Neural cell (in vitro differentiated cells): ENCODE results near the gene SNCA. TPM values are rescaled to one million over a fixed set of nuclear protein-coding genes. Genes with fewer than 3 reads are reported as not detected.

Experiments
- H2AFZ ChIP-seq: fragments of 200-600, 300-800 bp; sonication (generic), shearing (Covaris generic); 2 replicates; pipeline ENCODE4 v1.6.0; 2014; ENCODE audit warnings: low read depth, mild to moderate bottlenecking, antibody characterized with exemption, low read length, moderate library complexity
- H3F3A ChIP-seq: fragments of 200-600 bp; shearing (Covaris generic); 2 replicates; pipeline ENCODE4 v1.6.1; 2016; ENCODE audit warnings: mild to moderate bottlenecking, moderate library complexity, mixed read lengths, antibody characterized with exemption, low read length; ENCODE audit not compliant: insufficient read depth, poor library complexity, severe bottlenecking
- H3K27ac ChIP-seq: fragments of 200-600, 300-800 bp; sonication (generic), shearing (Covaris generic); 2 replicates; pipeline ENCODE4 v1.5.1; 2014; ENCODE audit warnings: mild to moderate bottlenecking, low read length, moderate library complexity
- H3K27me3 ChIP-seq: fragments of 300-800, 200-600 bp; sonication (generic), shearing (Covaris generic); 2 replicates; pipeline ENCODE4 v1.6.0; 2014; ENCODE audit warnings: mild to moderate bottlenecking, low read depth, low read length, moderate library complexity; ENCODE audit not compliant: insufficient read depth
- H3K36me3 ChIP-seq: fragments of 300-800, 200-600 bp; sonication (generic), shearing (Covaris generic); 2 replicates; pipeline ENCODE4 v1.5.1; 2014; ENCODE audit warnings: mild to moderate bottlenecking, antibody characterized with exemption, low read length, moderate library complexity; ENCODE audit not compliant: insufficient read depth
- H3K4me2 ChIP-seq: fragments of 300-800, 200-600 bp; sonication (generic), shearing (Covaris generic); 2 replicates; pipeline ENCODE4 v1.6.0; 2014; ENCODE audit warnings: mild to moderate bottlenecking, low read length
- H3K4me3 ChIP-seq: fragments of 300-800, 200-600 bp; sonication (generic), shearing (Covaris generic); 2 replicates; pipeline ENCODE4 v1.5.1; 2014; ENCODE audit warnings: mild to moderate bottlenecking, low read length, moderate library complexity
- H3K79me2 ChIP-seq: fragments of 200-600 bp; shearing (Covaris generic); replicated peaks from 2 replicates; pipeline ENCODE4 v1.6.0; 2014; ENCODE audit warnings: mild to moderate bottlenecking, low read length, moderate library complexity; ENCODE audit not compliant: insufficient read depth
- H3K9ac ChIP-seq: fragments of 300-800, 200-600 bp; sonication (generic), shearing (Covaris generic); 2 replicates; pipeline ENCODE4 v1.6.1; 2016; ENCODE audit warnings: mild to moderate bottlenecking, low read length, mixed read lengths
- H3K9me2 ChIP-seq: fragments of 200-600 bp; shearing (Covaris generic); 2 replicates; pipeline ENCODE4 v1.6.1; 2016; ENCODE audit warnings: mild to moderate bottlenecking, low read length, mixed read lengths; ENCODE audit not compliant: insufficient read depth
- H3K9me3 ChIP-seq: fragments of 200-600, 300-800 bp; sonication (generic), shearing (Covaris generic); 2 replicates; pipeline ENCODE4 v1.6.1; 2016; ENCODE audit warnings: mild to moderate bottlenecking, mixed run types, low read length, moderate library complexity, mixed read lengths
- H4K20me1 ChIP-seq: fragments of 200-600 bp; shearing (Covaris generic); 2 replicates; pipeline ENCODE4 v1.6.1; 2016; ENCODE audit warnings: mild to moderate bottlenecking, mixed run types; ENCODE audit not compliant: insufficient read depth
- CTCF ChIP-seq: fragments of 450-650 bp; IDR thresholded peaks from 2 replicates; pipeline ENCODE4 v1.5.1; 2014; ENCODE audit warnings: antibody characterized with exemption, mild to moderate bottlenecking, moderate library complexity; ENCODE audit not compliant: poor library complexity, severe bottlenecking
- EP300 ChIP-seq: fragments of 450-650 bp; conservative IDR thresholded peaks from 2 replicates; pipeline ENCODE4 v1.6.1; 2014; ENCODE audit warnings: antibody characterized with exemption, mild to moderate bottlenecking, moderate library complexity; ENCODE audit not compliant: poor library complexity, severe bottlenecking
- EZH2 ChIP-seq: fragments of 200-600, 300-800 bp; shearing (Covaris generic), sonication (generic); IDR thresholded peaks from 2 replicates; pipeline ENCODE4 v1.6.1; 2014; ENCODE audit warnings: antibody characterized with exemption, low read length, borderline replicate concordance, mild to moderate bottlenecking; ENCODE audit not compliant: insufficient read depth, poor library complexity, severe bottlenecking
- MXI1 ChIP-seq: fragments of 450-650 bp; conservative IDR thresholded peaks from 2 replicates; pipeline ENCODE4 v1.6.1; 2014; ENCODE audit warnings: antibody characterized with exemption, mild to moderate bottlenecking; ENCODE audit not compliant: poor library complexity, severe bottlenecking
- POLR2AphosphoS5 ChIP-seq: IDR thresholded peaks from 2 replicates; pipeline ENCODE4 v1.6.1; 2012
- RAD21 ChIP-seq: fragments of 450-650 bp; conservative IDR thresholded peaks from 2 replicates; pipeline ENCODE4 v1.6.1; 2014; ENCODE audit warnings: antibody characterized with exemption, mild to moderate bottlenecking, moderate library complexity
- REST ChIP-seq: IDR thresholded peaks from 2 replicates; pipeline ENCODE4 v1.6.1; 2012; ENCODE audit warnings: borderline replicate concordance
- SMC3 ChIP-seq: fragments of 450-650 bp; conservative IDR thresholded peaks from 2 replicates; pipeline ENCODE4 v1.6.1; 2014; ENCODE audit warnings: antibody characterized with exemption, mild to moderate bottlenecking, moderate library complexity; ENCODE audit not compliant: poor library complexity
- TAF1 ChIP-seq: IDR thresholded peaks from 2 replicates; pipeline ENCODE4 v1.6.1; 2012; ENCODE audit warnings: low read depth
- polyA plus RNA-seq: library from polyadenylated mRNA; depleted of rRNA; stranded (reverse); fragments of >200 nt; gene quantifications from 2 replicates; pipeline ENCODE4 v1.2.3, GENCODE V29; 2014

The SNCA gene
- polyA plus RNA-seq, 1 donor from 2014 or later, result 66.1 TPM

DNA sequence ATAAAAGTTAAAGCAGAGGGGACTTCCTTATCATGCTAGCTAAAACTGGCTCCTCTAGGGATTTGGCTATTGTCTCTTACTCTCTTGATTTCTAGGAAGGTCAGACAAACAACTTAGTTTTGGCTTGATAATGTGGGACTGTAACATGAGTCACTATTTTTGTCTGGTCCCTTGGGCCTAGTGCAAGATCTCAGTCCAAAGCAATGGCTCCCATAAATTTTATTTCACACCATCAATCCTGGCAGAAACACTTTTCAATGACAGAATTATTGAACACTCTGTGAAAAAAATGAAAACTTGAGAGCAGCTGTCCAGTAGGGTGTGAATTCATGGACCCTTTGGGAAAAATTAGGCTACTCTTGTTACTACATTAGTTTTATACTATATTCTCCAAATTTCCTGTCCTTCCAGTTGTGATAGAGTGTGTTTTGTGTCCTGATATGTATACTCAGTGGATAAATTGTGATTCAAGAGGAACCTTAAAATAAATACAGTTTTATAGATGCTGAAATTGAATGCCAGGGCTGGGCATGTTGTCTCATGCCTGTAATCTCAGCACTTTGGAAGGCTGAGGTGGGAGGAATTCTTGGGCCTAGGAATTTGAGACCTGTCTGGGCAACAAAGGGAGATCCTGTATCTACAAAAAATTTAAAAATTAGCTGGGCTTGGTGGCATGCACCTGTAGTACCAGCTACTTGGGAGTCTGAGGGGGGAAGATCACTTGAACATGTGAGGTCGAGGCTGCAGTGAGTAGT, 10.8 kb upstream of the SNCA start:
- H3F3A ChIP-seq, result no peaks in the 10 kb centered on the region
- H3K79me2 ChIP-seq, result no peaks in the 10 kb centered on the region
- no peaks in the 10 kb centered on the region for H3K9me3 ChIP-seq
- no peak overlapping the region for H3K27ac ChIP-seq
- H4K20me1 ChIP-seq, result no peaks in the 10 kb centered on the region
- no peak overlapping the region for H3K4me2 ChIP-seq
- H3K9ac ChIP-seq, result no peak overlapping the region
- TF ChIP-seq REST (no peak), RAD21 (no peak), POLR2AphosphoS5 (no peak), EP300 (no peak), TAF1 (no peak), CTCF (no peak), EZH2 (no peak), MXI1 (no peak), SMC3 (no peak)
- H3K27me3 ChIP-seq, result no peaks in the 10 kb centered on the region
- H3K4me3 ChIP-seq, result no peak overlapping the region
- H3K9me2 ChIP-seq, result no peaks in the 10 kb centered on the region
- no peaks in the 10 kb centered on the region for H3K36me3 ChIP-seq
- H2AFZ ChIP-seq, result no peak overlapping the region

DNA sequence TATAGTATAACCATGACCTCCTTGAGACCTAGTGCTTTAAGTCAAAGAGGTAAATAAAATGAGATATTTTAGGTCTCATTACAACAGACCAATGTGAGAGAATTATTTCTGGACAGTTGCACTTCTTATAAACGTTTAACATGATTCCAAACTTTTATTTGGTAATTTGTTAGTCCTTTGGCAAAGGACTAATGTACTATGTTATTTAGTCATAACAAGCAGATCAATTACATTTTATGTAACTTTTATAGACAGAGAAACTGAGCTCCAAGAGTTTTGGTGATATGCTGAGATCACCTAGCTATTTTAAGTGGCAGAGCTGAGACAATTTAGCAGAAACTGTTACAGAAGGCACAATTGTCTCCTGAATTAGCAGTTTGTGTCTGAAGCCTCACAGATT, 2.6 kb upstream of the SNCA start:
- Histone ChIP-seq H3K36me3 (no peaks in the 10 kb centered on the region), H3K27ac (no peak overlapping the region), H3K79me2 (no peaks in the 10 kb centered on the region), H3F3A (no peaks in the 10 kb centered on the region), H3K4me3 (no peak overlapping the region), H3K9ac (no peak overlapping the region), H3K9me3 (no peaks in the 10 kb centered on the region), H4K20me1 (no peaks in the 10 kb centered on the region), H2AFZ (no peak overlapping the region), H3K9me2 (no peaks in the 10 kb centered on the region), H3K4me2 (no peak overlapping the region), H3K27me3 (no peaks in the 10 kb centered on the region)
- TF ChIP-seq TAF1 (no peak), RAD21 (no peak), CTCF (no peak), EP300 (no peak), POLR2AphosphoS5 (no peak), SMC3 (no peak), EZH2 (no peak)
